ENCODE data around the gene TRIM63. TPM values are rescaled to one million over a fixed set of nuclear protein-coding genes. Genes with fewer than 3 reads are reported as not detected.

Gene TRIM63
- total RNA-seq, 1 donor from 2014 or later, result not detected

- no peaks in the 10 kb centered on the region for H3K4me1 ChIP-seq
- H3K9me3 ChIP-seq, result no peaks in the 10 kb centered on the region
- no peak overlapping the region for H3K27ac ChIP-seq
- no peak for TF ChIP-seq CTCF (IDR thresholded peaks at IDR 0.05)
- no peak for TF ChIP-seq POLR2AphosphoS5 (IDR thresholded peaks at IDR 0.05; ENCODE audit: insufficient read depth in 1 of 2, low read depth in 1 of 2)
- TF ChIP-seq POLR2A (IDR thresholded peaks at IDR 0.05), result no peak
- no peaks in the 10 kb centered on the region for H3K36me3 ChIP-seq
- intact Hi-C loops (cut with DNase I), result no loop called here
- no peaks in the 10 kb centered on the region for H3K27me3 ChIP-seq
- no peak for DNase-seq (ENCODE audit: extremely low spot score in 2 of 2)
- H3K4me3 ChIP-seq, result no peak overlapping the region
Measured at GRCh38 chr1:26057189-26057588, 10.2 kb downstream of the TRIM63 start.

DNA sequence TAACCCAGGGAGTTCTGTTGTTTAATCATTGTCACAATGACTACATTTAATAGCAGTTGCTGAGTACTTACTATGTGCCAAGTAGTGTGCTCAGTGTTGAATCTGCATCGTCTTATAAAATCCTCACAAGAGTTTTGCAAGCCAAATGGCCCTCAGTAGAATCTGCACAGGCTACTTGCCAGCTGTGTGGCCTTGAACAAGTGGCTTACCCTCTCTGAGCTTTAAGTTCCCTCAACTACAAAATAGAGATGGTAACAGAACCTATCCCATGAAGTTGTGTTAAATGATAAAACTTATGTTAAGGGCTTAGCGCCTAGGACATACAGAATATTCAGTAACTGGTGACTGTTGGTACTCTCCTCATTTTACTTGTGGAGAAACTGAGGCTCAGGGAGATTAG lies 12.4 kb downstream of the TRIM63 start:
- Histone ChIP-seq H3K4me3 (no peak overlapping the region), H3K36me3 (no peaks in the 10 kb centered on the region)

DNA sequence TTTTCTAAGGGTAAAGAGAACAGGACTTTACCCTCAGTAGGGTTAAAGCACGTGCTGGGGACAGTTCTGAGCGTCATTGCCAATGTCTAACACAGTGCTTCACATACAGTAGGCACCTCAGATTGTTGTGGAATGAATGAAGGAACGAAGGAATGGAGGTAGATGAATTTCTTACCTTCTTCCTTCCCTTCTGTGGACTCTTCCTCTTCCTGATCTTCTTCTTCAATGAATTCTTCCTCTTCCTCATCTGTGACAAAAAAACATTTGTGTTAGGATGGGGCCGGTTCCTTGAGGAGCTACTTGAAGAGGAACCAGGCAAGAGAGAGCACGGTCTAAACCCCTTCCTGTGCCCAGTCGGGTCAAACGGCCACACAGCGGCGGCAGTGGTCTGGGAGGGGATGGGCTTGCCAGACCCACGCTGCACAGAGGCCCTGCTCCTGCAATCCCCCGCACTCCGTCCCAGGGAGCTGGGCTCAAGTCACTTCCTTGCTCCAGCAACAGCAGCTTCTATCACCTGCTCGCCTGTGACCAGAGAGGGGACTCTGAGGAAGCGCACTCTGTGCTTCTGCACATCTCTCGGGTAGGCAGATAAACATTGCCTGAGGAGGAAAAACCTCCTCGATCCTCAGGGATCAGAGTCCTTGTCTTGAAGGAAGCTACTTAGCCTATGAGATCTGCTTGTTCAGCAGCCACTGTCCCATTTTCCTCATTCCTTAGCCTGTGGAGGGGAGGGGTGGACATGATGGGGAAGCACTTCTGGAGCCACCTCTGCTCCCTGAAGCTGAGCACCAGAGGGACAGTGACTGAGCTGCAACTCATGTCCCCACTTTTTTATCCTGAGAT lies 13.5 kb downstream of the TRIM63 start:
- no peaks in the 10 kb centered on the region for H3K27me3 ChIP-seq

More for the DNA sequence above, 12.4 kb downstream of the TRIM63 start:
- Histone ChIP-seq H3K4me1 (no peaks in the 10 kb centered on the region), H3K27me3 (no peaks in the 10 kb centered on the region), H3K9me3 (no peaks in the 10 kb centered on the region), H3K27ac (no peak overlapping the region)
- TF ChIP-seq CTCF (IDR thresholded peaks at IDR 0.05), result no peak
- TF ChIP-seq POLR2A (IDR thresholded peaks at IDR 0.05), result no peak
- no peak for TF ChIP-seq POLR2AphosphoS5 (IDR thresholded peaks at IDR 0.05; ENCODE audit: insufficient read depth in 1 of 2, low read depth in 1 of 2)
- DNase-seq (ENCODE audit: extremely low spot score in 2 of 2), result no peak
- intact Hi-C loops (cut with DNase I), result no loop called here

GRCh38 chr1:26050248-26050640 lies 17.2 kb downstream of the TRIM63 start:
- Histone ChIP-seq H3K36me3 (no peaks in the 10 kb centered on the region), H3K4me3 (no peak overlapping the region), H3K27ac (no peak overlapping the region), H3K4me1 (peaks cover 17% of the 10 kb centered on the region), H3K27me3 (no peaks in the 10 kb centered on the region), H3K9me3 (no peaks in the 10 kb centered on the region)
- intact Hi-C loops (cut with DNase I), result no loop called here
- DNase-seq (ENCODE audit: extremely low spot score in 2 of 2), result no peak
- TF ChIP-seq POLR2A (IDR thresholded peaks at IDR 0.05) (no peak), POLR2AphosphoS5 (IDR thresholded peaks at IDR 0.05; ENCODE audit: insufficient read depth in 1 of 2, low read depth in 1 of 2) (no peak), CTCF (IDR thresholded peaks at IDR 0.05) (no peak)

More for the DNA sequence above, 13.5 kb downstream of the TRIM63 start:
- TF ChIP-seq POLR2AphosphoS5 (IDR thresholded peaks at IDR 0.05; ENCODE audit: insufficient read depth in 1 of 2, low read depth in 1 of 2), result no peak
- no peak for TF ChIP-seq POLR2A (IDR thresholded peaks at IDR 0.05)
- no peak for TF ChIP-seq CTCF (IDR thresholded peaks at IDR 0.05)
- Histone ChIP-seq H3K4me1 (no peaks in the 10 kb centered on the region), H3K9me3 (no peaks in the 10 kb centered on the region), H3K4me3 (no peak overlapping the region), H3K27ac (no peak overlapping the region), H3K36me3 (no peaks in the 10 kb centered on the region)
- DNase-seq (ENCODE audit: extremely low spot score in 2 of 2), result no peak
- intact Hi-C loops (cut with DNase I), result no loop called here
